RWPE1 (cell line): ENCODE measurements around the gene PRKN.
"Not testable (repeated sequence)": the region's sequence is repeated elsewhere in the genome, so short reads cannot be mapped to it uniquely, and the experiment has no call there.

Experiments
- CTCF ChIA-PET: fragments of 350-600 bp; sonication (Branson Sonifier 250); formaldehyde crosslinking; extraction: SDS; loops from one replicate; lab custom pipeline; 2021; lab: Yijun Ruan, JAX
- POLR2A ChIA-PET: fragments of 400-600 bp; formaldehyde crosslinking; extraction: SDS; loops from one replicate; lab custom pipeline; 2020; ENCODE audit warnings: antibody characterized with exemption; ENCODE audit not compliant: low non-redundant PET; lab: Yijun Ruan, JAX
- DNase-seq: peaks from one replicate; pipeline ENCODE4 v3.0.0; 2012; ENCODE audit warnings: low spot score
- H3K27ac ChIP-seq: fragments of 450-650 bp; 2 replicates; pipeline ENCODE4 v1.5.1; 2017
- CTCF ChIP-seq: fragments of 450-650 bp; conservative IDR thresholded peaks from 2 replicates; pipeline ENCODE4 v1.5.1; 2017; ENCODE audit warnings: low read depth, mild to moderate bottlenecking

The PRKN gene

GRCh38 chr6:161891542-161891941 lies 836.0 kb downstream of the PRKN start:
- no peak for TF ChIP-seq CTCF
- ChIA-PET POLR2A (no interaction called here), CTCF (no interaction called here)
- no peak overlapping the region for H3K27ac ChIP-seq
- no peak for DNase-seq

GRCh38 chr6:161890832-161891297 lies 836.7 kb downstream of the PRKN start:
- POLR2A ChIA-PET, result no interaction called here
- H3K27ac ChIP-seq, result no peak overlapping the region
- CTCF ChIA-PET, result no interaction called here
- no peak for DNase-seq
- no peak for TF ChIP-seq CTCF

GRCh38 chr6:161890133-161890831 lies 837.3 kb downstream of the PRKN start:
- ChIA-PET CTCF (interaction anchor here (0.6 kb wide), 1 partner anchor 729 kb away, joined by 3 read pairs; no protein-coding TSS in a partner anchor), POLR2A (no interaction called here)
- no peak for TF ChIP-seq CTCF
- DNase-seq, result no peak
- no peak overlapping the region for H3K27ac ChIP-seq

GRCh38 chr6:161889324-161889723 lies 838.2 kb downstream of the PRKN start:
- no peak for DNase-seq
- POLR2A ChIA-PET, result no interaction called here
- H3K27ac ChIP-seq, result no peak overlapping the region
- no peak for TF ChIP-seq CTCF
- CTCF ChIA-PET, result no interaction called here

- H3K27ac ChIP-seq, POLR2A ChIA-PET, DNase-seq, CTCF ChIA-PET: not testable (repeated sequence)
These were observed 841.0 kb downstream of the PRKN start for GRCh38 chr6:161886545-161886944.

GRCh38 chr6:161884782-161885181 lies 842.8 kb downstream of the PRKN start:
- no peak for DNase-seq
- ChIA-PET POLR2A (no interaction called here), CTCF (no interaction called here)
- no peak for TF ChIP-seq CTCF
- H3K27ac ChIP-seq, result no peak overlapping the region

GRCh38 chr6:161882196-161882765 lies 845.3 kb downstream of the PRKN start:
- ChIA-PET POLR2A (no interaction called here), CTCF (no interaction called here)
- no peak for DNase-seq
- H3K27ac ChIP-seq, result no peak overlapping the region
- no peak for TF ChIP-seq CTCF
